Vagina (tissue), 2 donors: ENCODE measurements around the gene MMADHC. TPM values are rescaled to one million over a fixed set of nuclear protein-coding genes. Genes with fewer than 3 reads are reported as not detected.

Source experiments
- DNase-seq, 2 donors: peaks; one replicate each; pipeline ENCODE4 v3.0.0-alpha.2; 2017; ENCODE audit errors: extremely low spot score in 2 of 2
- H3K27ac ChIP-seq: fragments of 200-600 bp; sonication (generic); one replicate; pipeline ENCODE4 v1.5.1; 2019
- H3K27me3 ChIP-seq: fragments of 200-600 bp; sonication (generic); one replicate; pipeline ENCODE4 v1.5.1; 2019
- H3K36me3 ChIP-seq, 2 donors: fragments of 200-600 bp; sonication (generic); one replicate each; pipeline ENCODE4 v1.5.1; 2017 to 2019
- H3K4me1 ChIP-seq: fragments of 200-600 bp; sonication (generic); one replicate; pipeline ENCODE4 v1.5.1; 2019
- H3K4me3 ChIP-seq, 2 donors: fragments of 200-600 bp; sonication (generic); 1 replicate in 1 of 2; 2 replicates in 1 of 2; pipeline ENCODE4 v1.5.1; 2016 to 2019
- H3K9me3 ChIP-seq: fragments of 200-600 bp; sonication (generic); one replicate; pipeline ENCODE4 v1.5.1; 2019
- POLR2A ChIP-seq, 2 donors: fragments of 450-650 bp; IDR thresholded peaks; one replicate each; pipeline ENCODE4 v1.6.1; 2017; ENCODE audit warnings: antibody characterized with exemption in 2 of 2, mild to moderate bottlenecking in 2 of 2, moderate library complexity in 2 of 2
- POLR2AphosphoS5 ChIP-seq, 2 donors: sonication (generic); formaldehyde crosslinking; IDR thresholded peaks; one replicate each; pipeline ENCODE4 v1.9.0; 2017; ENCODE audit warnings: antibody characterized with exemption in 2 of 2, mild to moderate bottlenecking in 2 of 2, low read depth in 1 of 2; ENCODE audit not compliant: insufficient read depth in 1 of 2
- intact Hi-C: fragments of 100-400 bp; cut with DNase I; formaldehyde crosslinking; loops from one replicate; pipeline ENCODE4 v1.15.1; 2023
- total RNA-seq: library from RNA; depleted of rRNA; stranded (reverse); fragments of >200 nt; gene quantifications from one replicate; pipeline ENCODE4 v1.2.3, GENCODE V29; 2016
- TF ChIP-seq, protein P1 (sequence below), 3 experiments: fragments of 450-650 bp in 2 of 3; fragments of 200-600 bp in 1 of 3; sonication (generic) in 1 of 3; IDR thresholded peaks; one replicate each; pipeline ENCODE4 v1.5.1; 2017 to 2019; ENCODE audit warnings: antibody characterized with exemption in 3 of 3, mild to moderate bottlenecking in 2 of 3, moderate library complexity in 2 of 3

Gene MMADHC
- total RNA-seq, 1 donor from 2014 or later: 48.1 TPM

GRCh38 chr2:149579972-149580882 is 7.3 kb downstream of the MMADHC start:
- no peak overlapping the region for H3K27ac ChIP-seq
- H3K36me3 ChIP-seq: peaks cover 0 to 53% of the 10 kb centered on the region in 2 donors
- TF ChIP-seq POLR2AphosphoS5 (IDR thresholded peaks at IDR 0.05; ENCODE audit: insufficient read depth in 1 of 2, low read depth in 1 of 2): no peak
- TF ChIP-seq, protein P1, sequence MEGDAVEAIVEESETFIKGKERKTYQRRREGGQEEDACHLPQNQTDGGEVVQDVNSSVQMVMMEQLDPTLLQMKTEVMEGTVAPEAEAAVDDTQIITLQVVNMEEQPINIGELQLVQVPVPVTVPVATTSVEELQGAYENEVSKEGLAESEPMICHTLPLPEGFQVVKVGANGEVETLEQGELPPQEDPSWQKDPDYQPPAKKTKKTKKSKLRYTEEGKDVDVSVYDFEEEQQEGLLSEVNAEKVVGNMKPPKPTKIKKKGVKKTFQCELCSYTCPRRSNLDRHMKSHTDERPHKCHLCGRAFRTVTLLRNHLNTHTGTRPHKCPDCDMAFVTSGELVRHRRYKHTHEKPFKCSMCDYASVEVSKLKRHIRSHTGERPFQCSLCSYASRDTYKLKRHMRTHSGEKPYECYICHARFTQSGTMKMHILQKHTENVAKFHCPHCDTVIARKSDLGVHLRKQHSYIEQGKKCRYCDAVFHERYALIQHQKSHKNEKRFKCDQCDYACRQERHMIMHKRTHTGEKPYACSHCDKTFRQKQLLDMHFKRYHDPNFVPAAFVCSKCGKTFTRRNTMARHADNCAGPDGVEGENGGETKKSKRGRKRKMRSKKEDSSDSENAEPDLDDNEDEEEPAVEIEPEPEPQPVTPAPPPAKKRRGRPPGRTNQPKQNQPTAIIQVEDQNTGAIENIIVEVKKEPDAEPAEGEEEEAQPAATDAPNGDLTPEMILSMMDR (IDR thresholded peaks at IDR 0.05): no peak
- no peak for TF ChIP-seq POLR2A (IDR thresholded peaks at IDR 0.05)
- no peak overlapping the region for H3K4me3 ChIP-seq
- H3K9me3 ChIP-seq: no peaks in the 10 kb centered on the region
- no peaks in the 10 kb centered on the region for H3K27me3 ChIP-seq
- peaks cover 24% of the 10 kb centered on the region for H3K4me1 ChIP-seq
- intact Hi-C loops: no loop called here
- no peak for DNase-seq

DNA sequence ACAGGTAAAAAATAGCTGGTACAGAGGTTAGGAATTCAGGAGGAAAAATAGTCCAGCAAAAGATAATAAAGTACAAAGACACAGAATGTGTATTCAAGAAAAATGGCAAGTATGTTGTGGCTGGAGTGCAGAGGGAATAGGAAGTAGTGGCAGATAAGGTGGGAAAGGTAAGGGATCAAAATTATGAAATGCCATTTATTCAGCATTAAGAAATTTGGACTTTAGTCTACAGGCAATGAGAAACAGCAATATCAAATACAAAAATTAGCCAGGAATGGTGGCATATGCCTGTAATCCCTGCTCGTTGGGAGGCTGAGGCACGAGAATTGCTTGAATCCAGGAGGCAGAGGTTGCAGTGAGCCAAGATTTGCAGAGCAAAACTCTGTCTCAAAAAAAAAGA is 10.3 kb downstream of the MMADHC start:
- intact Hi-C loops: no loop called here
- no peaks in the 10 kb centered on the region for H3K27me3 ChIP-seq
- no peak for DNase-seq
- H3K4me1 ChIP-seq: peaks cover 12% of the 10 kb centered on the region
- no peak overlapping the region for H3K27ac ChIP-seq
- peaks cover 0 to 68% of the 10 kb centered on the region in 2 donors for H3K36me3 ChIP-seq
- no peaks in the 10 kb centered on the region for H3K9me3 ChIP-seq
- TF ChIP-seq POLR2A (IDR thresholded peaks at IDR 0.05) (no peak), POLR2AphosphoS5 (IDR thresholded peaks at IDR 0.05; ENCODE audit: insufficient read depth in 1 of 2, low read depth in 1 of 2) (no peak)
- TF ChIP-seq, protein P1 (IDR thresholded peaks at IDR 0.05): no peak
- no peak overlapping the region for H3K4me3 ChIP-seq

GRCh38 chr2:149575752-149576151 is 11.8 kb downstream of the MMADHC start:
- peaks cover 0 to 64% of the 10 kb centered on the region in 2 donors for H3K36me3 ChIP-seq
- H3K4me1 ChIP-seq: peaks cover 14% of the 10 kb centered on the region
- H3K27me3 ChIP-seq: no peaks in the 10 kb centered on the region
- TF ChIP-seq, protein P1 (IDR thresholded peaks at IDR 0.05): no peak
- TF ChIP-seq POLR2A (IDR thresholded peaks at IDR 0.05): no peak
- TF ChIP-seq POLR2AphosphoS5 (IDR thresholded peaks at IDR 0.05; ENCODE audit: insufficient read depth in 1 of 2, low read depth in 1 of 2): no peak
- no peak overlapping the region for H3K4me3 ChIP-seq
- H3K27ac ChIP-seq: no peak overlapping the region
- no peak for DNase-seq
- intact Hi-C loops: no loop called here
- no peaks in the 10 kb centered on the region for H3K9me3 ChIP-seq

GRCh38 chr2:149575277-149575676 is 12.3 kb downstream of the MMADHC start:
- TF ChIP-seq POLR2AphosphoS5 (IDR thresholded peaks at IDR 0.05; ENCODE audit: insufficient read depth in 1 of 2, low read depth in 1 of 2) (no peak), POLR2A (IDR thresholded peaks at IDR 0.05) (no peak)
- TF ChIP-seq, protein P1 (IDR thresholded peaks at IDR 0.05): no peak
- DNase-seq: no peak
- H3K4me3 ChIP-seq: no peak overlapping the region
- H3K4me1 ChIP-seq: peaks cover 14% of the 10 kb centered on the region
- intact Hi-C loops: no loop called here
- no peaks in the 10 kb centered on the region for H3K27me3 ChIP-seq
- no peaks in the 10 kb centered on the region for H3K9me3 ChIP-seq
- H3K27ac ChIP-seq: no peak overlapping the region
- peaks cover 0 to 66% of the 10 kb centered on the region in 2 donors for H3K36me3 ChIP-seq

DNA sequence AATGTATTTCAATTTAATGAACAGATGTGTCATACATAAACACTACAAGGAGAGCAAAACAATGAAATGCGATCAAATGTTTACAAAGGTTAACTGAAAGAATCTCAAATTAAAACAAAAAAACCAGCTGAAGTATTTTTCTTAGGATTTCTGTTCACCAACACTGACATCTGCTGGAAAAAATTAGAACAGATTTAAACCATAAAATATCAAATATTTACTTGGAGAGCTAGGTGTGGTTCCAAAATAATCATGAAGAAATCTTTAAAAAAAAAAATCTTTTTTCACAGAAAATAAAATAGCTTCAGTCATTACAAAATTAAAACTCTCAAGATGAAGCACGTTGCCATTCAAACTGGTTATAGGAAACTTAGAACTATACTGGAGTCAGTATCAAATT is 13.8 kb downstream of the MMADHC start:
- H3K9me3 ChIP-seq: no peaks in the 10 kb centered on the region
- peaks cover 14% of the 10 kb centered on the region for H3K4me1 ChIP-seq
- H3K4me3 ChIP-seq: no peak overlapping the region
- no peak overlapping the region for H3K27ac ChIP-seq
- intact Hi-C loops: no loop called here
- no peak for DNase-seq
- H3K36me3 ChIP-seq: peaks cover 0 to 71% of the 10 kb centered on the region in 2 donors
- TF ChIP-seq POLR2AphosphoS5 (IDR thresholded peaks at IDR 0.05; ENCODE audit: insufficient read depth in 1 of 2, low read depth in 1 of 2): no peak
- no peak for TF ChIP-seq POLR2A (IDR thresholded peaks at IDR 0.05)
- TF ChIP-seq, protein P1 (IDR thresholded peaks at IDR 0.05): no peak
- no peaks in the 10 kb centered on the region for H3K27me3 ChIP-seq
